Astrocyte of the cerebellum (primary cell): Measurements from ENCODE around the gene DYNC1H1.

Source experiments
- DNase-seq: peaks from one replicate; pipeline ENCODE4 v3.0.0-alpha.2; 2011; ENCODE audit warnings: low read depth
- H3K4me3 ChIP-seq: 2 replicates; pipeline ENCODE4 v1.5.1; 2011; ENCODE audit warnings: mild to moderate bottlenecking, low read depth, low read length, moderate library complexity
- CTCF ChIP-seq: IDR thresholded peaks from 2 replicates; pipeline ENCODE4 v1.5.1; 2012; ENCODE audit warnings: low read length, low read depth, moderate library complexity, mild to moderate bottlenecking; ENCODE audit errors: missing control alignments
- in situ Hi-C: cut with HindIII; loops from 2 replicates; pipeline ENCODE4 v1.10.0; 2017; ENCODE audit warnings: low sequenced_read_pairs

DYNC1H1 gene

GRCh38 chr14:102005336-102005735, 41.0 kb downstream of the DYNC1H1 start:
- no peak overlapping the region for H3K4me3 ChIP-seq
- TF ChIP-seq CTCF = no peak
- in situ Hi-C loops = no loop called here

GRCh38 chr14:102007916-102008418, 43.6 kb downstream of the DYNC1H1 start:
- no peak for DNase-seq
- H3K4me3 ChIP-seq = no peak overlapping the region
- in situ Hi-C loops = no loop called here
- no peak for TF ChIP-seq CTCF

More at GRCh38 chr14:102005336-102005735, 41.0 kb downstream of the DYNC1H1 start:
- DNase-seq = no peak

- H3K4me3 ChIP-seq = no peak overlapping the region
- no peak for TF ChIP-seq CTCF
- in situ Hi-C loops = no loop called here
- no peak for DNase-seq
These were observed 44.5 kb downstream of the DYNC1H1 start for GRCh38 chr14:102008891-102009290.

- no peak for TF ChIP-seq CTCF
- no peak for DNase-seq
- no peak overlapping the region for H3K4me3 ChIP-seq
- in situ Hi-C loops = no loop called here
These were observed 47.3 kb downstream of the DYNC1H1 start for GRCh38 chr14:102011631-102012030.

GRCh38 chr14:102012336-102012735, 48.0 kb downstream of the DYNC1H1 start:
- in situ Hi-C loops = no loop called here
- no peak for TF ChIP-seq CTCF
- H3K4me3 ChIP-seq = no peak overlapping the region

GRCh38 chr14:102013669-102014200, 49.4 kb downstream of the DYNC1H1 start:
- TF ChIP-seq CTCF = no peak
- no peak for DNase-seq
- in situ Hi-C loops = no loop called here
- no peak overlapping the region for H3K4me3 ChIP-seq

More at GRCh38 chr14:102012336-102012735, 48.0 kb downstream of the DYNC1H1 start:
- no peak for DNase-seq
